SKM-1 treated with dmso at 0.1 percent for 144 hours (cell line): ENCODE data around the gene TENT4B.
A peak's percentile ranks its signal among the peaks of the same experiment; 100 is the strongest.

Experiments used
- DNase-seq: peaks from one replicate; lab custom pipeline; 2025; ENCODE audit not compliant: unreplicated experiment; lab: John Stamatoyannopoulos, UW

The TENT4B gene

DNA sequence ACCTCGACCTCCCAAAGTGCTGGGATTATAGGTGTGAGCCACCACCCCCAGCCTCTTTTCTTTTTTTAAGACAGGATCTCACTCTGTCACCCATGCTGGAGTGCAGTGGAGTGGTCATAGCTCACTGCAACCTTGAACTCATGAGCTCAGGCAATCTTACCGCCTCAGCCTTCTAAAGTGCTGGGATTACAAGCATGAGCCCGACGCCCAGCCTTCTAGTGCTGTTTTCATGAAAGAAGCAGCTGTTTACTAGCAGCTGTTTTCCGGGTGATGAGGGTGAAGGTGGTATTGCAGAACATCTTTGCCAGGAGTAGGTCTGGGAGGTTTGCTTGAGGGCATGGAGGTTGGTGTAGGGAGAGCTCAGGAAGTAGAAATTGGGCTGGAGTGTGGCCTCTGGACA, 115.2 kb downstream of the TENT4B start:
- no peak for DNase-seq

DNA sequence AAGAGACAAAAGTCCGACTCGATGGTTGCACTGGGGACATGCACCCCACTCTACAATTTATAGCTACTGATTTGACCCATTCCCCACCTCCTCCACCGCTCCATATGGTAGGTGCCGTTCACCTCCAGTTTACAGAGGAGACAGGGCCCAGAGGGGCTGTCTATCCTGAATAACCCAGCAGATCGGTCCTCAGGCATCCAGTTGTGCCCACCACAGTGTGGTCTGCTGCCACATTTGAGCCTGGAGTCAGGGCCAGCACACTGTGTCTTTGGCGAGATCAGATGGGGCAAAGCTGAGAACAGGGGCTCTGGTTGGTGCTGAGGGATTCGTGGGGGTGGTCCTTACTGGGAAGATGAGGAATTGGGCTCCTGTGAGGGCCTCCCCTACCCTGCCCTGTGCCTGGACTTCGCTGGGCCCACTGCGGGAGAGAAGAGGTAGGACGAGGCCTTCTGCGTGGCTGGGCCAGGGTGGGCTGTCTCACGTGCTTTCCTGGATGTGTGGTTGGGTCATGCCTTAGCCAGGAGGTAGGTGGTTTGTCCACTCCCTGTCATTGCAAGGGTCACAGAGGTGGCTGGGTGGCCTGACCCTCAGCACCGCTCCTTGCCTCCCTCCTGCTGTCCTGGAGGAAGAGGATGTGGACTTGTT, 116.1 kb downstream of the TENT4B start:
- DNase-seq: no peak

DNA sequence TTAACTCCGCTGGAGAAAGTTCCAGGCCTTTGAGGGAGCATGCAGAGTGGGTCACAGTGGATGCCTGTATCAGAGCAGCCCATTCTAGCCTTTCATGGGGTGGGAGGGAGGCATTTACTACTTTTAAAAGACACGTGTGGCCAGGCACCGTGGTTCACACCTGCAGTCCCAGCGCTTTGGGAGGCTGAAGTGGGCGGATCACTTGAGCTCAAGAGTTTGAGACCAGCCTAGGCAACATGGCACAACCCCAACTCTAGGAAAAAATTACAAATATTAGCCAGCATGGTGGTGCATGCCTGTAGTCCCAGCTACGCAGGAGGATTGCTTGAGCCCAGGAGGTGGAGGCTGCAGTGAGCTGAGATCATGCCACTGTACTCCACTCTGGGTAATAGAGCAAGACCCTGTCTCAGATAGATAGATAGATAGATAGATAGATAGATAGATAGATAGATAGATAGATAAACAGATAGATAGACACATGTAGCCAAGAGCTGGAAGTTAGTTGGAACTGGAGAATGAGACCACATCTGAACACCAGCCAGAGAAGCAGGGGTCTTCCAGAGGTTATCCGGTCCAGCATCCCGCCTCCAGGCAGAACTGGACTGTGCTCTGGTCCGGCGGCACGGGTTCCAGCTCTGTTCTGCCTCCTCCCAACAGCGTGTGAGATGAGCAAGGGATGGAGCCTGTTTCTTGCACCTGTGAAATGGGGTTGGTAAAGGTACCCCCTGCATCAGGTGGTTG, 116.8 kb downstream of the TENT4B start:
- DNase-seq: no peak

DNA sequence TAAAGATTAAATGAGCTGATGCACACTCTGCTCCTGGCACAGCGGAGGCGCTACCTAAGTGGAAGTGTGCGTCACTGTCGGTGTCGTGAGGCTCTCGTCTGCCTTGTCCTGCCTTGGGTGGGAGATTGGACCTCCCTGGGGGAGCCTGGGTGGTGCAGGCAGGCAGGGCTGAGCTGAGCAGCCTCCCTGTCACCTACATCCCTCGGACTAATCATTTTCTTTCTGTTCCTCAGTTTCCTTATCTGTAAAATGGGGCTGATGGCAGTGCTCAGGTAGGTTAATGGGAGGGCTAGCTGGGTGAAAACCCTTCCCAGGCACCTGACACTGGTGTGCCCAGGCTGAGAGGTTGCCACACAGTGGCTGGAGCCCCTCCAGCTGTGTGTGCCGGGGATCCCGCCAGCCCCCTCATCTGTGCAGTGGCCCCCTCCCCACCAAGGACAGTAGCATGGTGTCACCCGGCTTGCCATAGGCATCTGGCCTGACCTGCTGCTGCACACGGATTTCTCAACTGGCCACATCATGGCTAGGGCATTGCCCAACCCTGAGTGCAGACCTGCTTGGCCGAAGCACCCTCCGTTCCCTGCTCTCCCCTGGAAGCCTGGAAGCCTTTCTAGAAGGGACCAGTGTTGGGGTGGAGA, 117.5 kb downstream of the TENT4B start:
- peak; percentile 44 for DNase-seq

GRCh38 chr16:50271148-50272041, 118.3 kb downstream of the TENT4B start:
- DNase-seq: no peak

DNA sequence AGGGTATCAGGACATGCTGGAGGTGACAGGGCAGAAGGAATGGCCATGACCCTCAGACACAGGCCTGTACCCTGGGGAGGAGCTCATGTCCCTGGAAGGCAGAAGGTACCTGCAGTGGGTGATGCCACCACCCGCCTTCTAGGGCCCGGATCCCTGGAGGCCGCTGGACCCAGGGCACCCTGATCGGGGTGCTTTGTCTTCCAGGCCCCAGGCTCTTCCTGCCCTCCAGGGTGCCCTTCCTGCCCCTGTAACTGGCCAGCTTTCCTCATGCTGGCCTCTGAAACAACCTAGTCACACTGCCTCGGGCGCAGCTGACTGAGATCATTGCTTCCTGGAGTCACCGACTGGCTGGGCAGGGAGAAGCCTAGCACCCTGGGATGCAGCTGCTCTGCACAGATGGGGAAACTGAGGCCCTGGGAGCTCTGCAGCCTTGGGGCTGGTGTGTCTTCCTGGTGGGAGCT, 119.0 kb downstream of the TENT4B start:
- no peak for DNase-seq

DNA sequence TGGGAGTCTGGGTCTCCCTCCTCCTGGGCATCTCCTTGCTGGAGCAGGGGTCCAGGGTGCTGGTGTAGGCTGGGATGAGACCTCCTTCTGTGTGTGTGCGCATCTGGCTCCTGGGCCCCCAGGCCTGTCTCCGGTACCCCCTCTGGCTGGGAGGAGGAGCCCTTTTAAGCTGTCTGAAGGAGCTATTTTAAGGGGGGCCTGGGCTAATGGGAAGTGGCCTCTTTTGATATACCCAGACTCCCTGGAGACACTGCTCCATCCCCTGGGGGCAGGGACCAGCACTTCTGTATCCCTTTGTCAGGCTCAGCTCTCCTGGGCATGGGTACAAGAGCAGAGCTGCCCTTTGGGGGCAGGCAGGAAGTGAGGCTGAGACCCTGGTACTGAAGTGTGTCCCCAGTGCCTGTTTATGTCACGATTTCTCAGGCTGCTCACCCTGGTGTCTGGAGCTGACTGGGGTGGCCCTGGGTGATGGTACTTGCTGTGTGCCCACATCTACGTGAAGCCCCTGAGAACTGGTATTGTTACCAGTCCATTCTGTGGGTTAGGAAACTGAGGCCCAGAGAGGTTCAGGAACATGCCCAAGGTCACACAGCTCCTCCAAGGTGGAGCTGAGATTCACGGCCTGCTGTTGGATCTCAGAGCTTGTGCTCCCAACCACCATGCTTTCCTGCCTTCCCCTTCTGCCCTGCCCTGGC, 119.7 kb downstream of the TENT4B start:
- no peak for DNase-seq

DNA sequence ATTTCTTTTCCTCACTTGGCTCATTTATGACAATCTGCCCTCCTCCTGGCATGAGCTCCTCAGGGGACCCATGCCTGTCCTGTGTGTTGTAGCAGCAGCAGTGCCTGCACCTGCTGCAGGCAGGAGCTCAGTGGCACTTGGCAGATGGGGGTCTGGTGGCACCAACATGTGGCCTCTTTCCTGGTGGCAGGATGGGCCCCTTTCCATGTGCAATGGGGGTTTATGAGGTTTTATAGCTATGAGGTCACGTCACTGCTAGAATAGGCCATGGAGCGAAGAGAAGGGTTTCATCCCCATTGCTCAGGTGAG, 120.2 kb downstream of the TENT4B start:
- DNase-seq: no peak

DNA sequence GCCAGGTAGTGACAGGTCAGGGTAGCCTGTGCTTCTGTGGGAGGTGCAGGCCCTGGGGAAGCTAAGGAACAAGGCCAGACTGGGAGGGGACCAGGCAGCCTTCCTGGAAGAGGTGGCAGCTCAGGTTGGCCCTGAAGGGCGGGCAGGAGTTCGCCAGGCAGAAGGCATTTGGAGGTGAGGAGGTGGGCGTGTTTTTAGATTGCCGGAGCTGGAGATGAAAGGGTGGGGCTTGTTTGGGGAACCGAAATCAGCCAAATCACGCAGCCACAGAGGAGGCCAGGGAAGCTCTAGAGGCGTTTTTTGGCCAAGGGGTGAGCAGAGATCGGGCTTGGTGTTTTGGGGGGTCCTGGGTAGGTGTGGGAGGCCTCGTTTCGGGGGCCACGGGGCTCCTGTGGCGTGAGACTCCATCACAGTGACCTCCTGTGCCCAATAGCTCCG, 120.8 kb downstream of the TENT4B start:
- DNase-seq: peak; percentile 69

- DNase-seq: no peak
These were observed 121.4 kb downstream of the TENT4B start for GRCh38 chr16:50274326-50275097.

GRCh38 chr16:50275098-50275415, 122.0 kb downstream of the TENT4B start:
- DNase-seq: no peak

DNA sequence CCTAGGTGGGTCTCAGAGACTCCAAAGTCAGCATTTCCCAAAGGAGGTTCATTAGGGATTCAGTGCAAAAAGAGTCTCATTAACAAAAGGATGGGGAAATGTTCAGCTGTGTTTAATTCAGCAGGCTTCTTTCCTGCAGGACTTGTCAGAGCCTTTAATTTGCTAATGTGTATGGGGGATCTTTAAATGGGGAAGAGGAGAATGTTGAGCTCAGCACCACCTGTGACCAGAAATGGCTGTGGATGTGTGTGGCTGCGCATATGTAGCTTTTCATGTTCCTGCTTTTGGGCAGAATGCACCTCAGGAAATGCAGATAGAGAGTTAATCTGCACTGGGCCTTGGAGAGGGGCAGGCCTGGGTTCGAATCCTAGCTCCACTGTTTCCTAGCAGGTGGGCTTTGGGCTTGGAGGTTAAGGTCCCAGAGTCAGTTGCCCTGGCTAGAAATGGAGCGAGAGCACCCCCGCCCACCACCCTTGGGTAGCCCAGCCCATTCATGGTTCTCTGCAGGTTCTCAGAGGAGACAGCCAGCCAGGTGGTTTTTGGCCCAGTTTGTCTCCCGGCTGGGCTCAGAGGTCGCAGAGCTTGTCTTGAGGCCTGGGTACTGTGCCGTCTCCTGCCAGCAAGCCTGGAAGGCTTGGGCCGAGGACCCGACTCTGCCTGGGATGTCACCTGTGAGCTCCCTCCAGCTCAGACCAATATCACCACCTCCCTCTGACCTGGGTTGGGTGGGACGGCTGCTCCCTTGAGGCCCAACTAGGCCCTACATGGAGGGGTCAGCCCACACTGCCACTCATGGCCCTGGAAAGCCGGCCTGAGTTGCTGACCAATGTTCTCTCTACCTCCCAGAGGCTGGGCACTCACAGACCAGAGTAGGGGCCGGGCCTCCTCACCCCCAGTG, 122.6 kb downstream of the TENT4B start:
- DNase-seq: no peak

GRCh38 chr16:50276326-50276640, 123.2 kb downstream of the TENT4B start:
- no peak for DNase-seq

DNA sequence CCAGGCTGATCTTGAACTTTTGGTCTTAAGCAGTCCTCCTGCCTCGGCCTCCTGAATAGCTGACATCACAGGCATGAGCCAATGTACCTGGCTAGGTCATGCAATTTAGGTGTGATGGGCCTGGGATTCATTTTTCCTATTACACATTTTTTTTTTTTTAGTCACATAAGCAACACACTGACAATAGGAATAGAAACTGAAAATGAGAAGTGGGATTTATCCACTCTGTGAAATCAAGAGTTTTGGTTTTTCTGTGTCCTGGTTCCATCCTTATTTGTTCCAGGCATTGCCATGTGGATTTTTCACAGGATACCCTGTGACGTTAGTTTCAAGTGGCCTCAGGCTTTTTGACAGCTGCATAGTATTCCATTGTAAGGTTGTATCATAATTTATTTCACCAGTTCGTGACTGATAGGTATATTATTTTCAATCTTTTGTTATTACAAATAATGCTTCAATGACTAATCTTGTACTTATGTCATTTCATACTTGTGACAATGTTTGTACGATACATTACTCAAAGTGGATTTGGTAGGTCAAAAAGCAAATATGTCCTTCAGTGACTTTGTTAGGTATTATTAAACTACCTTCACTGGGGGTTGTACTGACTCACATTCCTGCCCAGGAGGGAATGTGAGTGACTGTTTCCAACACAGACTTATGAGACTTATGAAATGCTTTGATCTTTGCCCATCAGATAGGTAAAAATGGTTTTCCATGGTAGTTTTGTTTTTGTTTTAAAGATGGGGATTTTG, 123.9 kb downstream of the TENT4B start:
- no peak for DNase-seq

- DNase-seq: no peak
These were observed 125.1 kb downstream of the TENT4B start for GRCh38 chr16:50278251-50278650.

GRCh38 chr16:50279504-50279865, 126.4 kb downstream of the TENT4B start:
- no peak for DNase-seq

GRCh38 chr16:50280932-50281331, 127.8 kb downstream of the TENT4B start:
- DNase-seq: no peak
